ENCODE measurements around the gene ZNF860.
"Not testable (repeated sequence)": the region's sequence is repeated elsewhere in the genome, so short reads cannot be mapped to it uniquely, and the experiment has no call there.

Gene ZNF860

GRCh38 chr3:31997500-31997899 is 15.9 kb downstream of the ZNF860 start:
- no peaks in the 10 kb centered on the region for H3K36me3 ChIP-seq (ENCODE audit: control insufficient read depth, insufficient read depth, low read length, severe bottlenecking)
- no peak overlapping the region for H3K9ac ChIP-seq (ENCODE audit: low read length)
- H3K9me3 ChIP-seq (ENCODE audit: control insufficient read depth, low read length) = peaks cover 43% of the 10 kb centered on the region
- no peak for DNase-seq (ENCODE audit: low read depth)
- peaks cover 5% of the 10 kb centered on the region for H3K4me1 ChIP-seq (ENCODE audit: control insufficient read depth, insufficient read depth, low read length)
- peaks cover 12% of the 10 kb centered on the region for H3K27me3 ChIP-seq (replicated peaks; ENCODE audit: control insufficient read depth, insufficient read depth, low read length)
- no peak overlapping the region for H3K4me3 ChIP-seq (ENCODE audit: low read length)

DNA sequence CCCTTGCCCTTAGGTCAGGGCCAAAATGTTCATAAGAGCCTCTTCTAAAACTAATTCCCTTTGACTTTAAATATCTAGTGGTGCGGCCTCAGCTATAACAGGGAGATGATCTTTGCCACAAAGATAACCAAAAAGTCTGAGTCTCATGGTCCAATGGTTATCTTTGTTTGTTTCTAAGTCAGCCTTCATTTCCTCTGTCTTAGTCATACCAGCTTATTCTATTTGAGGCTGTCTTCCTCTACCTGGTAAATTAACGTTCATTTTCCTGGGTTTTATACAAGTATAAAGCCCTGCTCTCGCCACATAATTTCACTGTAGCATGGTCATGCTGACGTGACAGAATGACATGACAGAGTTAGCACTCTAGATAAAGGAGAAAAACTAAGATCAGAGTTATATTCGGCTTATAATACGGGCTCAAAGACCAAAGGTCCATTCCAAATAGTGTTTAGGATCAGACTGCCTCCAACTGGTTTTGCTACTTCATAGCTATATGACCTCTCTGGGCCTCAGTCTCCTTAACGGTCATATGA is 18.4 kb downstream of the ZNF860 start:
- Histone ChIP-seq H3K4me1 (ENCODE audit: control insufficient read depth, insufficient read depth, low read length) (peaks cover 12% of the 10 kb centered on the region), H3K9me3 (ENCODE audit: control insufficient read depth, low read length) (peaks cover 25% of the 10 kb centered on the region), H3K9ac (ENCODE audit: low read length) (no peak overlapping the region), H3K36me3 (ENCODE audit: control insufficient read depth, insufficient read depth, low read length, severe bottlenecking) (no peaks in the 10 kb centered on the region), H3K27me3 (replicated peaks; ENCODE audit: control insufficient read depth, insufficient read depth, low read length) (peaks cover 16% of the 10 kb centered on the region), H3K4me3 (ENCODE audit: low read length) (no peak overlapping the region)
- DNase-seq (ENCODE audit: low read depth) = no peak

DNA sequence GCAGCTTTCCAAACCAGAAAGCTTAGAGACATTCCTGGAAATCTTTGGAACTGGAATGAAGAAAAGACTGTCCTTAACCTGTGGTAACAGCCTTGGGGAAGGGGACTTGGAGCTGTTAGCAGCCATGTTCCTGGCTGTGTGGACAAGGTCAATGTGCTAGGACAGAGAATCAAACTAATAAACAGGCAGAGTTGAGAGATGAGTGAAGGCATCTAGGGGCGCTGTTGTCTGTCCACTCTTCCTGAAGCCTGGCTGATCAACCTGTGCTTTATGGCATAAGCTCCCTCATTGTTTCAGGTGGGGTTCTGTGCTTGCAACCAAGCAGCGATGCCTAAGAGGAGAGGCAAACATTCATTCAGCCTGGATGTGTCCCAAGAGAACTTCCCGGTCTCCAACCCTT is 19.3 kb downstream of the ZNF860 start:
- H3K4me3 ChIP-seq (ENCODE audit: low read length) = no peak overlapping the region
- H3K4me1 ChIP-seq (ENCODE audit: control insufficient read depth, insufficient read depth, low read length) = peaks cover 12% of the 10 kb centered on the region
- peaks cover 22% of the 10 kb centered on the region for H3K9me3 ChIP-seq (ENCODE audit: control insufficient read depth, low read length)
- no peak for DNase-seq (ENCODE audit: low read depth)
- no peak overlapping the region for H3K9ac ChIP-seq (ENCODE audit: low read length)
- H3K27me3 ChIP-seq (replicated peaks; ENCODE audit: control insufficient read depth, insufficient read depth, low read length) = peaks cover 14% of the 10 kb centered on the region
- no peaks in the 10 kb centered on the region for H3K36me3 ChIP-seq (ENCODE audit: control insufficient read depth, insufficient read depth, low read length, severe bottlenecking)

GRCh38 chr3:32002561-32003368 is 21.2 kb downstream of the ZNF860 start:
- H3K4me1 ChIP-seq (ENCODE audit: control insufficient read depth, insufficient read depth, low read length) = peaks cover 12% of the 10 kb centered on the region
- H3K4me3 ChIP-seq (ENCODE audit: low read length) = no peak overlapping the region
- peaks cover 10% of the 10 kb centered on the region for H3K9me3 ChIP-seq (ENCODE audit: control insufficient read depth, low read length)
- DNase-seq (ENCODE audit: low read depth) = no peak
- peaks cover 4% of the 10 kb centered on the region for H3K27me3 ChIP-seq (replicated peaks; ENCODE audit: control insufficient read depth, insufficient read depth, low read length)
- H3K9ac ChIP-seq (ENCODE audit: low read length) = no peak overlapping the region
- H3K36me3 ChIP-seq (ENCODE audit: control insufficient read depth, insufficient read depth, low read length, severe bottlenecking) = no peaks in the 10 kb centered on the region

GRCh38 chr3:32003380-32003779 is 21.8 kb downstream of the ZNF860 start:
- H3K4me3 ChIP-seq (ENCODE audit: low read length) = no peak overlapping the region
- peaks cover 12% of the 10 kb centered on the region for H3K4me1 ChIP-seq (ENCODE audit: control insufficient read depth, insufficient read depth, low read length)
- H3K27me3 ChIP-seq (replicated peaks; ENCODE audit: control insufficient read depth, insufficient read depth, low read length) = peaks cover 4% of the 10 kb centered on the region
- no peak overlapping the region for H3K9ac ChIP-seq (ENCODE audit: low read length)
- no peaks in the 10 kb centered on the region for H3K36me3 ChIP-seq (ENCODE audit: control insufficient read depth, insufficient read depth, low read length, severe bottlenecking)
- DNase-seq (ENCODE audit: low read depth) = no peak
- peaks cover 5% of the 10 kb centered on the region for H3K9me3 ChIP-seq (ENCODE audit: control insufficient read depth, low read length)

DNA sequence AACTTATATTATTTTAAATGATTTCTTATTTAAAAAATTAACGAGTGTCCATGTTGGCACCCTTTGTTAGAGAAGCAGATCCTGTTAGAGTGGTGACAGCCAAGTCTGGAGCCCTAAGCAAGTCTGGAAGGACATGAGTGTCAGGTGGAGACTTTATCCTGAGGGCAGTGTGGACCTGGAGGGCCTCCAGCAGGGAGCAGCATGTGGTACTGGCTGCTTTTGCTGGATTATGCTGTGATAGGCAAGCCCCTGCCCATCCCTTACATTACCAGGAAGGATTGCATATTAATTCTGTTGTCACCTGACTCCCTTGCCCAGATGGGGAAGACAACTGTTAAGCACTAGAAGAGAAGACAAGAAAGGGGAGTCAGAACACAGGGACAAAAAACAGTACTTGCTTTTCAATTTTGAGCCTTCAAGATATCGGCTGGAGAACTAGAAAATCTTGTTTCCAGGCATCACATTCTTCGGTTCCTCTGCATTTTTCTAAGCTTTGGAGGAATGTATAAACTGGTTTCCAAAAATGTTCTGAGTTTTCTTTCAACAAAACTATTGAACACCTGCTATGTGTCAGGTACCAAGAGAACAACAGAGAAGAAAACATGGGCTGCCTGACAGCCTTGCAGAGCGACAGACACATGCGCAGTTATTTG is 22.7 kb downstream of the ZNF860 start:
- H3K9me3 ChIP-seq (ENCODE audit: control insufficient read depth, low read length) = no peaks in the 10 kb centered on the region
- H3K4me1 ChIP-seq (ENCODE audit: control insufficient read depth, insufficient read depth, low read length) = peaks cover 12% of the 10 kb centered on the region
- H3K36me3 ChIP-seq (ENCODE audit: control insufficient read depth, insufficient read depth, low read length, severe bottlenecking) = no peaks in the 10 kb centered on the region
- H3K9ac ChIP-seq (ENCODE audit: low read length) = no peak overlapping the region
- H3K27me3 ChIP-seq (replicated peaks; ENCODE audit: control insufficient read depth, insufficient read depth, low read length) = peaks cover 4% of the 10 kb centered on the region
- no peak overlapping the region for H3K4me3 ChIP-seq (ENCODE audit: low read length)
- DNase-seq (ENCODE audit: low read depth) = no peak

- DNase-seq (ENCODE audit: low read depth) = no peak
- H3K36me3 ChIP-seq (ENCODE audit: control insufficient read depth, insufficient read depth, low read length, severe bottlenecking) = no peaks in the 10 kb centered on the region
Measured at GRCh38 chr3:32009101-32009500, 27.6 kb downstream of the ZNF860 start.

DNA sequence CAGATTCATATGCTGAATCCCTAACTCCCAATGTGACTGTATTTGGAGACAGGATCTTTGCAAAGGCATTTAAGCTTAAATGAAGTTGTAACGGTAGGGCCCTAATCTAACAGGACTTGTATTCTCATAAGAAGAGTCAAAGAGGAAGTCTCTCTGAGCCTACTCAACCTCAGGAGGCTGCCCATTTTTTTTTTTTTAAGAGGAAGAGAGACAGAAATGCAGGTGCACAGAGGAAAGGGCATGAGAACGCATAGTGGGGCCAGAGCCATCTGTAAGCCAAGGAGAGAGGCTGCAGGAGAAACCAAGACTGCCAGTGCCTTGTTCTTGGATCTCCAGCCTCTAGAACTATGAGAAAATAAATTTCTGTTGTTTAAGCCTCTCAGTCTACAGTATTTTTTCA is 28.4 kb downstream of the ZNF860 start:
- Histone ChIP-seq H3K9ac (ENCODE audit: low read length) (no peak overlapping the region), H3K9me3 (ENCODE audit: control insufficient read depth, low read length) (no peaks in the 10 kb centered on the region), H3K4me1 (ENCODE audit: control insufficient read depth, insufficient read depth, low read length) (no peaks in the 10 kb centered on the region), H3K27me3 (replicated peaks; ENCODE audit: control insufficient read depth, insufficient read depth, low read length) (no peaks in the 10 kb centered on the region), H3K36me3 (ENCODE audit: control insufficient read depth, insufficient read depth, low read length, severe bottlenecking) (no peaks in the 10 kb centered on the region), H3K4me3 (ENCODE audit: low read length) (no peak overlapping the region)
- DNase-seq (ENCODE audit: low read depth) = no peak

More at GRCh38 chr3:32009101-32009500, 27.6 kb downstream of the ZNF860 start:
- no peak overlapping the region for H3K4me3 ChIP-seq (ENCODE audit: low read length)
- H3K9ac ChIP-seq (ENCODE audit: low read length) = no peak overlapping the region
- peaks cover 3% of the 10 kb centered on the region for H3K27me3 ChIP-seq (replicated peaks; ENCODE audit: control insufficient read depth, insufficient read depth, low read length)
- no peaks in the 10 kb centered on the region for H3K4me1 ChIP-seq (ENCODE audit: control insufficient read depth, insufficient read depth, low read length)
- H3K9me3 ChIP-seq (ENCODE audit: control insufficient read depth, low read length) = no peaks in the 10 kb centered on the region

DNA sequence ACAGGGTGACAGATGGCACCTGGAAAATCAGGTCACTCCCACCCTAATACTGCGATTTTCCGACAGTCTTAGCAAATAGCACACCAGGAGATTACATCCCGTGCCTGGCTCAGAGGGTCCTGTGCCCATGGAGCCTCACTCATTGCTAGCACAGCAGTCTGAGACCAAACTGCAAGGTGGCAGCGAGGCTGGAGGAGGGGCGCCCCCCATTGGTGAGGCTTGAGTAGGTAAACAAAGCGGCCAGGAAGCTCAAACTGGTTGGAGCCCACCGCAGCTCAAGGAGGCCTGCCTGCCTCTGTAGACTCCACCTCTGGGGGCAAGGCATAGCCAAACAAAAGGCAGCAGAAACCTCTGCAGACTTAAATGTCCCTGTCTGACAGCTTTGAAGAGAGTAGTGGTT is 29.1 kb downstream of the ZNF860 start:
- H3K9ac ChIP-seq (ENCODE audit: low read length); H3K36me3 ChIP-seq (ENCODE audit: control insufficient read depth, insufficient read depth, low read length, severe bottlenecking); H3K9me3 ChIP-seq (ENCODE audit: control insufficient read depth, low read length); H3K4me1 ChIP-seq (ENCODE audit: control insufficient read depth, insufficient read depth, low read length); DNase-seq (ENCODE audit: low read depth); H3K4me3 ChIP-seq (ENCODE audit: low read length); H3K27me3 ChIP-seq (replicated peaks; ENCODE audit: control insufficient read depth, insufficient read depth, low read length): not testable (repeated sequence)

GRCh38 chr3:32015638-32016037 is 34.1 kb downstream of the ZNF860 start:
- H3K4me3 ChIP-seq (ENCODE audit: low read length); H3K27me3 ChIP-seq (replicated peaks; ENCODE audit: control insufficient read depth, insufficient read depth, low read length); H3K36me3 ChIP-seq (ENCODE audit: control insufficient read depth, insufficient read depth, low read length, severe bottlenecking); H3K9ac ChIP-seq (ENCODE audit: low read length); H3K9me3 ChIP-seq (ENCODE audit: control insufficient read depth, low read length); H3K4me1 ChIP-seq (ENCODE audit: control insufficient read depth, insufficient read depth, low read length); DNase-seq (ENCODE audit: low read depth): not testable (repeated sequence)

DNA sequence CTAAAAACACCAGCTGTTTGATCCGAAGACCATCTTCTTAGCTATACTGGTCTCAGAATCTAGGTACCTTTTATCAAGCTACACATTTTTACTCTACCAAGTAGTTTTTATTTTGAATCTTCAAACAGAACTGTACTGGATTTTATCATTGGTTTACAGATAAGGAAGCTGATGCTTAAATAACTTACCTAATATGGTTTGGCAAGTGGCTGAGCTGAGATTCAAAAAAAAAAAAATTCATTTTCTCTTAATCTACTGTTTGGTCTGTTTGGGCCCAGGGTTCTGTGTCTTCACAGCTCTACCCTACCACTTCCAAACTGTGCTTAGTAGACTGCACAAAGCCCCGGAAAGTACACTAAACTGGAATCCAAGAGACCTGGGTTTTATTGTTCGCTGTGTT is 35.7 kb downstream of the ZNF860 start:
- H3K4me1 ChIP-seq (ENCODE audit: control insufficient read depth, insufficient read depth, low read length) = no peaks in the 10 kb centered on the region
- H3K9ac ChIP-seq (ENCODE audit: low read length) = no peak overlapping the region
- no peak for DNase-seq (ENCODE audit: low read depth)
- no peak overlapping the region for H3K4me3 ChIP-seq (ENCODE audit: low read length)
- no peaks in the 10 kb centered on the region for H3K9me3 ChIP-seq (ENCODE audit: control insufficient read depth, low read length)
- H3K27me3 ChIP-seq (replicated peaks; ENCODE audit: control insufficient read depth, insufficient read depth, low read length) = no peaks in the 10 kb centered on the region
- H3K36me3 ChIP-seq (ENCODE audit: control insufficient read depth, insufficient read depth, low read length, severe bottlenecking) = no peaks in the 10 kb centered on the region

Data from adipocyte (in vitro differentiated cells).